ENCODE data around the gene C11orf24.
A peak's percentile ranks its signal among the peaks of the same experiment; 100 is the strongest.

C11orf24 gene

GRCh38 chr11:68271781-68272608 lies at the start of gene C11orf24:
Gene C11orf24 (minus strand): TSS chr11:68271973. CDS start chr11:68263767, 8,206 bp downstream.
- DNase-seq (ENCODE audit: low spot score): peak; percentile 98
- no peak for TF ChIP-seq CTCF (IDR thresholded peaks at IDR 0.05; ENCODE audit: extremely low read depth, missing control alignments)

GRCh38 chr11:68317147-68317785 lies 45.5 kb upstream of the C11orf24 start:
- TF ChIP-seq CTCF (IDR thresholded peaks at IDR 0.05; ENCODE audit: extremely low read depth, missing control alignments): no peak
- no peak for DNase-seq (ENCODE audit: low spot score)

GRCh38 chr11:68315171-68315920 lies 43.6 kb upstream of the C11orf24 start:
- TF ChIP-seq CTCF (IDR thresholded peaks at IDR 0.05; ENCODE audit: extremely low read depth, missing control alignments): no peak
- no peak for DNase-seq (ENCODE audit: low spot score)

- no peak for DNase-seq (ENCODE audit: low spot score)
- TF ChIP-seq CTCF (IDR thresholded peaks at IDR 0.05; ENCODE audit: extremely low read depth, missing control alignments): no peak
These were observed 42.7 kb upstream of the C11orf24 start for GRCh38 chr11:68314203-68315170.

- DNase-seq (ENCODE audit: low spot score): no peak
- no peak for TF ChIP-seq CTCF (IDR thresholded peaks at IDR 0.05; ENCODE audit: extremely low read depth, missing control alignments)
These were observed 41.9 kb upstream of the C11orf24 start for GRCh38 chr11:68313574-68314202.

GRCh38 chr11:68312780-68313573 lies 41.2 kb upstream of the C11orf24 start:
- TF ChIP-seq CTCF (IDR thresholded peaks at IDR 0.05; ENCODE audit: extremely low read depth, missing control alignments): no peak
- DNase-seq (ENCODE audit: low spot score): peak; percentile 78

Measured in GM20000 (cell line).